Liver (tissue), 3 donors: ENCODE data around the gene MPRIP.

Source experiments
- CTCF ChIP-seq: fragments of 150-350 bp; IDR thresholded peaks from 2 replicates; pipeline ENCODE4 v1.5.1; 2017; ENCODE audit warnings: improper control_type of control experiment, low read depth, low read length; ENCODE audit not compliant: missing input control
- FOXA1 ChIP-seq: IDR thresholded peaks from 2 replicates; pipeline ENCODE4 v1.6.1; 2016; ENCODE audit warnings: antibody characterized with exemption
- NR2F2 ChIP-seq: IDR thresholded peaks from 2 replicates; pipeline ENCODE4 v1.6.1; 2016; ENCODE audit warnings: antibody characterized with exemption
- RAD21 ChIP-seq, 2 donors: IDR thresholded peaks; 2 replicates each; pipeline ENCODE4 v1.6.1; 2016; ENCODE audit warnings: antibody characterized with exemption in 2 of 2, mild to moderate bottlenecking in 2 of 2
- SP1 ChIP-seq: IDR thresholded peaks from 2 replicates; pipeline ENCODE4 v1.6.1; 2018; ENCODE audit warnings: antibody characterized with exemption, mild to moderate bottlenecking
- TAF1 ChIP-seq: conservative IDR thresholded peaks from 2 replicates; pipeline ENCODE4 v1.6.1; 2016; ENCODE audit warnings: antibody characterized with exemption, mild to moderate bottlenecking
- donor health status: healthy.
- donor health status: healthy.

- TF ChIP-seq RAD21 (IDR thresholded peaks at IDR 0.05) = no peak
- no peak for TF ChIP-seq CTCF
- TF ChIP-seq TAF1 = no peak
- TF ChIP-seq NR2F2 = no peak
- TF ChIP-seq SP1 = no peak
- no peak for TF ChIP-seq FOXA1
Measured at GRCh38 chr17:17157041-17157440, 114.8 kb downstream of the MPRIP start.
